OCI-M2 (cell line): ENCODE measurements around the gene QKI.

Experiments used
- DNase-seq: peaks from one replicate; lab custom pipeline; 2025; ENCODE audit not compliant: unreplicated experiment; lab: John Stamatoyannopoulos, UW

Gene QKI

GRCh38 chr6:163605385-163606097 lies 191.0 kb downstream of the QKI start:
- DNase-seq: no peak

- DNase-seq: no peak
Observed at GRCh38 chr6:163607792-163608191, 193.3 kb downstream of the QKI start.

- no peak for DNase-seq
Observed at GRCh38 chr6:163608204-163608644, 193.7 kb downstream of the QKI start.

- DNase-seq: no peak
Observed at GRCh38 chr6:163612200-163612599, 197.7 kb downstream of the QKI start.

GRCh38 chr6:163613025-163613424 lies 198.5 kb downstream of the QKI start:
- no peak for DNase-seq

GRCh38 chr6:163613668-163614067 lies 199.2 kb downstream of the QKI start:
- no peak for DNase-seq

GRCh38 chr6:163616452-163616851 lies 201.9 kb downstream of the QKI start:
- DNase-seq: no peak

- no peak for DNase-seq
Observed at GRCh38 chr6:163617549-163617948, 203.0 kb downstream of the QKI start.

GRCh38 chr6:163620101-163620500 lies 205.6 kb downstream of the QKI start:
- DNase-seq: no peak

GRCh38 chr6:163620670-163621330 lies 206.3 kb downstream of the QKI start:
- no peak for DNase-seq

GRCh38 chr6:163625265-163625664 lies 210.7 kb downstream of the QKI start:
- no peak for DNase-seq

GRCh38 chr6:163626073-163626867 lies 211.8 kb downstream of the QKI start:
- DNase-seq: no peak

- no peak for DNase-seq
Observed at GRCh38 chr6:163627274-163628062, 212.9 kb downstream of the QKI start.
